PC-3 (cell line): ENCODE measurements around the gene MAPKAP1. TPM values are rescaled to one million over a fixed set of nuclear protein-coding genes. Genes with fewer than 3 reads are reported as not detected.

Experiments used
- ATAC-seq: fragments of 200-7000 bp; cut with Tn5 transposase; 2 replicates; pipeline ENCODE4 v1.9.1; 2020; ENCODE audit warnings: mild to moderate bottlenecking, moderate library complexity
- BruUV-seq: library from RNA; stranded (reverse); fragments of 400-500 nt; replicated peaks from 2 replicates; lab custom pipeline; 2021; lab: Mats Ljungman, UMichigan
- CTCF ChIA-PET: fragments of 300-600 bp; sonication (Branson Sonifier 250); formaldehyde crosslinking; loops from one replicate; lab custom pipeline; 2022; ENCODE audit warnings: antibody characterized with exemption; lab: Charles Lee
- POLR2A ChIA-PET: fragments of 300-600 bp; sonication (Branson Sonifier 250); formaldehyde crosslinking; loops from one replicate; lab custom pipeline; 2022; ENCODE audit warnings: antibody characterized with exemption; ENCODE audit not compliant: unreplicated experiment; lab: Charles Lee
- DNase-seq: peaks from one replicate; pipeline ENCODE4 v3.0.0-alpha.2; 2015
- H2AFZ ChIP-seq: fragments of 300-600 bp; sonication (generic); 2 replicates; pipeline ENCODE4 v1.6.0; 2016; ENCODE audit warnings: antibody characterized with exemption, low read length
- H3F3A ChIP-seq: fragments of 300-600 bp; sonication (generic); one replicate; pipeline ENCODE4 v1.6.0; 2017; ENCODE audit warnings: antibody characterized with exemption, low read length, control low read depth, mild to moderate bottlenecking; ENCODE audit not compliant: unreplicated experiment
- H3K27ac ChIP-seq: fragments of 300-600 bp; sonication (generic); 2 replicates; pipeline ENCODE4 v1.5.1; 2016; ENCODE audit warnings: mild to moderate bottlenecking, low read length
- H3K27me3 ChIP-seq: fragments of 300-600 bp; sonication (generic); 2 replicates; pipeline ENCODE4 v1.6.1; 2016; ENCODE audit warnings: low read length, mixed read lengths
- H3K36me3 ChIP-seq: fragments of 300-600 bp; sonication (generic); 2 replicates; pipeline ENCODE4 v1.6.1; 2016; ENCODE audit warnings: low read depth, mixed run types, low read length, mixed read lengths
- H3K4me1 ChIP-seq: fragments of 300-600 bp; sonication (generic); 2 replicates; pipeline ENCODE4 v1.5.1; 2016; ENCODE audit warnings: low read length; ENCODE audit not compliant: insufficient read depth
- H3K4me2 ChIP-seq: fragments of 300-600 bp; sonication (generic); 2 replicates; pipeline ENCODE4 v1.6.0; 2016; ENCODE audit warnings: low read length
- H3K4me3 ChIP-seq: fragments of 300-600 bp; sonication (generic); 2 replicates; pipeline ENCODE4 v1.5.1; 2016; ENCODE audit warnings: mild to moderate bottlenecking, low read length, mixed read lengths
- H3K79me2 ChIP-seq: fragments of 300-600 bp; sonication (generic); 2 replicates; pipeline ENCODE4 v1.6.1; 2017; ENCODE audit warnings: low read length, mixed read lengths
- H3K9ac ChIP-seq: fragments of 300-600 bp; sonication (generic); 2 replicates; pipeline ENCODE4 v1.6.0; 2016; ENCODE audit warnings: mild to moderate bottlenecking, low read length
- H3K9me2 ChIP-seq: fragments of 300-600 bp; sonication (generic); replicated peaks from 2 replicates; pipeline ENCODE4 v1.6.1; 2016; ENCODE audit warnings: mixed run types, low read length, mixed read lengths
- H3K9me3 ChIP-seq: fragments of 300-600 bp; sonication (generic); 2 replicates; pipeline ENCODE4 v1.6.1; 2016; ENCODE audit warnings: low read length, mixed read lengths
- H4K20me1 ChIP-seq: fragments of 300-600 bp; sonication (generic); 2 replicates; pipeline ENCODE4 v1.6.1; 2016; ENCODE audit warnings: low read length, mixed read lengths
- EZH2 ChIP-seq: fragments of 300-600 bp; sonication (generic); IDR thresholded peaks from one replicate; pipeline ENCODE4 v1.6.1; 2017; ENCODE audit warnings: antibody characterized with exemption, mild to moderate bottlenecking, low read length; ENCODE audit not compliant: unreplicated experiment
- EZH2phosphoT487 ChIP-seq: fragments of 300-600 bp; sonication (generic); IDR thresholded peaks from 2 replicates; pipeline ENCODE4 v1.6.1; 2018; ENCODE audit warnings: mild to moderate bottlenecking, antibody characterized with exemption, low read length, borderline replicate concordance
- intact Hi-C: fragments of 100-400 bp; cut with micrococcal nuclease; formaldehyde crosslinking; loops from 2 replicates; pipeline ENCODE4 v1.9.0; 2023
- total RNA-seq: library from RNA; depleted of rRNA; stranded (reverse); fragments of >200 nt; gene quantifications from 2 replicates; pipeline ENCODE4 v1.2.3, GENCODE V29; 2014; rRNA removed
- TF ChIP-seq, protein P1 (sequence below): fragments of 300-600 bp; sonication (generic); conservative IDR thresholded peaks from 2 replicates; pipeline ENCODE4 v1.5.1; 2017; ENCODE audit warnings: antibody characterized with exemption, low read depth, mild to moderate bottlenecking, low read length

The MAPKAP1 gene
- total RNA-seq, 1 experiment from 2014 or later: 128 TPM

DNA sequence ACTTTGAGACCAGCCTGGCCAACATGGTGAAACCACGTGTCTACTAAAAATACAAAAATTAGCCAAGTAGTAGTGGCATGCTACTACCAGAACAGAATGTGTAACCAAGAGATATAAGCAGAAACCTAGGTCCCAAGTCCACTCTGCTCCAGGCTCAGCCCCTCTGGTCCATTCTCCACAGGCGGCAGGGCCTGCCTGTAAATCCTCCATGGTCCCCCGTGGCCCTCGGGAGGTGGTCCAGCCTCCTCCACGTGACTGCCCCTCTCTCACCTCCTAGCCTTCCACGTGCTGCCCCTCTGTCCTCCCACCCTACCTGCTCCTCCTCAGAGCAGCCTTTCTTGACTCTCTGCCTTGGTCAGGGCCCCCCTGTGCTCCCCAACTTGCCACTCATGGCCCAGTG, 318.0 kb downstream of the MAPKAP1 start:
- H3K4me1 ChIP-seq: no peaks in the 10 kb centered on the region; the same call in 1 of the 2 replicates
- no peak overlapping the region for H2AFZ ChIP-seq
- H3K9me3 ChIP-seq: no peaks in the 10 kb centered on the region
- H3F3A ChIP-seq: no peaks in the 10 kb centered on the region
- H3K9me2 ChIP-seq: no peaks in the 10 kb centered on the region
- no TSS peak for BruUV-seq
- H3K27me3 ChIP-seq: no peaks in the 10 kb centered on the region
- H3K27ac ChIP-seq: no peak overlapping the region
- ATAC-seq (no peak), DNase-seq (no peak)
- H3K9ac ChIP-seq: no peak overlapping the region
- ChIA-PET CTCF (no interaction called here), POLR2A (no interaction called here)
- intact Hi-C loops: no loop called here
- no peak overlapping the region for H3K4me2 ChIP-seq
- no peaks in the 10 kb centered on the region for H3K36me3 ChIP-seq
- no peaks in the 10 kb centered on the region for H4K20me1 ChIP-seq
- TF ChIP-seq, protein P1, sequence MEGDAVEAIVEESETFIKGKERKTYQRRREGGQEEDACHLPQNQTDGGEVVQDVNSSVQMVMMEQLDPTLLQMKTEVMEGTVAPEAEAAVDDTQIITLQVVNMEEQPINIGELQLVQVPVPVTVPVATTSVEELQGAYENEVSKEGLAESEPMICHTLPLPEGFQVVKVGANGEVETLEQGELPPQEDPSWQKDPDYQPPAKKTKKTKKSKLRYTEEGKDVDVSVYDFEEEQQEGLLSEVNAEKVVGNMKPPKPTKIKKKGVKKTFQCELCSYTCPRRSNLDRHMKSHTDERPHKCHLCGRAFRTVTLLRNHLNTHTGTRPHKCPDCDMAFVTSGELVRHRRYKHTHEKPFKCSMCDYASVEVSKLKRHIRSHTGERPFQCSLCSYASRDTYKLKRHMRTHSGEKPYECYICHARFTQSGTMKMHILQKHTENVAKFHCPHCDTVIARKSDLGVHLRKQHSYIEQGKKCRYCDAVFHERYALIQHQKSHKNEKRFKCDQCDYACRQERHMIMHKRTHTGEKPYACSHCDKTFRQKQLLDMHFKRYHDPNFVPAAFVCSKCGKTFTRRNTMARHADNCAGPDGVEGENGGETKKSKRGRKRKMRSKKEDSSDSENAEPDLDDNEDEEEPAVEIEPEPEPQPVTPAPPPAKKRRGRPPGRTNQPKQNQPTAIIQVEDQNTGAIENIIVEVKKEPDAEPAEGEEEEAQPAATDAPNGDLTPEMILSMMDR: no peak
- TF ChIP-seq EZH2 (no peak), EZH2phosphoT487 (no peak)
- H3K4me3 ChIP-seq: no peak overlapping the region
- H3K79me2 ChIP-seq: no peaks in the 10 kb centered on the region

DNA sequence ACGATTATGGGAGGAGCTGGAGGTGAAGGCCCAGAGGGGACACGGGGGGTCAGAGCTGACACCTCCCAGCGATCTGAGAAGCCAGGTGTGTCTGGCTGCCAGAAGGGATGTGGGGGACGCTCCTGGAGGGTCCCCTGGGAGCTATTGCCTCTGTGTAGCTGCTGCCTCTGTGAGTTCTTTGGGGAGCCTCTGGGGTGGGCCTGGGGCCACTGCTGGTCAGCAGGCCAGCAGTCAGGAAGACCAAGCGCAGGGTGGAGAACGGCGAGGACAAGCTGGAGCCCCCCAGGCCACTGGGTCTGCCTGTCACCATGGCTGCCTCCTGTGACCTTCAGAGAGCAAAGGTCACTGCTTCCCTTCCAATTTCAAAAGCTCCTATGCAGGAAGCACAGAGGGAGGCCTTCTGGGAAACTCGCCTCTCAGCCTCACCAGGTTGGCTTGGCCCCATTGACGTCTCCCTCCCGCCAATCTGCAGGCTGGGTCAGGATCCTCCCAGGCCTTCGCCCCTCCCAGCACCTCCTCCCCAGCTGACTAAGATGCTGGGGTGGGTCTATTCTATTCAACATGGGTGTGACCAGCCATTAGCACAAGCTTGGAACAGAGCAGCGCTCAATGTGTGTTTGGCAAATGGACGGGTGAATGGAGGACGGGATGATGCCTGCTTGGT, 319.0 kb downstream of the MAPKAP1 start:
- Histone ChIP-seq H3F3A (no peaks in the 10 kb centered on the region), H3K79me2 (no peaks in the 10 kb centered on the region), H3K9me2 (no peaks in the 10 kb centered on the region), H3K9ac (no peak overlapping the region), H4K20me1 (no peaks in the 10 kb centered on the region), H3K27ac (no peak overlapping the region), H2AFZ (no peak overlapping the region), H3K4me2 (no peak overlapping the region), H3K27me3 (no peaks in the 10 kb centered on the region), H3K36me3 (no peaks in the 10 kb centered on the region), H3K4me3 (no peak overlapping the region), H3K9me3 (no peaks in the 10 kb centered on the region), H3K4me1 (no peaks in the 10 kb centered on the region)
- TF ChIP-seq EZH2phosphoT487 (no peak), EZH2 (no peak)
- TF ChIP-seq, protein P1: no peak
- intact Hi-C loops: no loop called here
- no TSS peak for BruUV-seq
- ATAC-seq: no peak
- ChIA-PET POLR2A (no interaction called here), CTCF (no interaction called here)
- DNase-seq: no peak

Other genes with a start within 250 kb of the MAPKAP1 start
- 8.2 and 35.5 TPM in 2 replicates for gene PBX3, start 40.2 kb upstream of the MAPKAP1 start, total RNA-seq